IMR-90 (cell line): Measurements from ENCODE around the gene TBC1D32. TPM values are rescaled to one million over a fixed set of nuclear protein-coding genes. Genes with fewer than 3 reads are reported as not detected.

Experiments used
- ATAC-seq: fragments of 200-7000 bp; cut with Tn5 transposase; 2 replicates; pipeline ENCODE4 v1.9.1; 2020; ENCODE audit warnings: low read depth, mild to moderate bottlenecking, moderate library complexity
- BruUV-seq: library from RNA; stranded (reverse); fragments of 400-500 nt; replicated peaks from 2 replicates; lab custom pipeline; 2021; lab: Mats Ljungman, UMichigan
- CTCF ChIA-PET: fragments of 300-600 bp; formaldehyde crosslinking; extraction: SDS; loops from one replicate; lab custom pipeline; 2021; ENCODE audit warnings: antibody characterized with exemption; lab: Yijun Ruan, JAX
- POLR2A ChIA-PET: fragments of 300-600 bp; sonication (Branson Sonifier 250); formaldehyde crosslinking; loops from one replicate; lab custom pipeline; 2022; ENCODE audit warnings: antibody characterized with exemption; ENCODE audit not compliant: unreplicated experiment; lab: Charles Lee
- DNase-seq: peaks from one replicate; pipeline ENCODE4 v3.0.0; 2013
- H2AFZ ChIP-seq: replicated peaks from 2 replicates; pipeline ENCODE3; 2013; ENCODE audit warnings: low read length, mild to moderate bottlenecking; ENCODE audit not compliant: poor library complexity
- H2AK5ac ChIP-seq: 2 replicates; pipeline ENCODE4 v1.6.1; 2013; ENCODE audit warnings: low read depth, low read length, inconsistent platforms
- H2AK9ac ChIP-seq: replicated peaks from 2 replicates; pipeline ENCODE3; 2013; ENCODE audit warnings: mild to moderate bottlenecking, low read depth, low read length, moderate library complexity; ENCODE audit not compliant: poor library complexity
- H2BK120ac ChIP-seq: 2 replicates; pipeline ENCODE4 v1.6.1; 2013; ENCODE audit warnings: low read depth, low read length, inconsistent platforms
- H2BK15ac ChIP-seq: 3 replicates; pipeline ENCODE4 v1.6.1; 2013; ENCODE audit warnings: low read depth, low read length, inconsistent platforms
- H2BK20ac ChIP-seq: 2 replicates; pipeline ENCODE4 v1.6.1; 2013; ENCODE audit warnings: low read depth, mild to moderate bottlenecking, inconsistent platforms, low read length, moderate library complexity
- H2BK5ac ChIP-seq: 2 replicates; pipeline ENCODE4 v1.6.1; 2013; ENCODE audit warnings: mild to moderate bottlenecking, low read depth, low read length, inconsistent platforms; ENCODE audit not compliant: poor library complexity, severe bottlenecking
- H3K14ac ChIP-seq: replicated peaks from 2 replicates; pipeline ENCODE4 v1.6.1; 2013; ENCODE audit warnings: low read depth, low read length, inconsistent platforms
- H3K18ac ChIP-seq: 2 replicates; pipeline ENCODE4 v1.6.1; 2013; ENCODE audit warnings: low read depth, low read length, control low read depth
- H3K23ac ChIP-seq: 2 replicates; pipeline ENCODE4 v1.6.1; 2013; ENCODE audit warnings: low read depth, low read length, inconsistent platforms
- H3K27ac ChIP-seq: 2 replicates; pipeline ENCODE4 v1.5.1; 2013; ENCODE audit warnings: mild to moderate bottlenecking, control low read depth, low read length; ENCODE audit not compliant: insufficient read depth
- H3K27me3 ChIP-seq: 2 replicates; pipeline ENCODE4 v1.6.1; 2013; ENCODE audit warnings: low read length; ENCODE audit not compliant: control insufficient read depth, insufficient read depth
- H3K36me3 ChIP-seq: 2 replicates; pipeline ENCODE4 v1.6.1; 2013; ENCODE audit warnings: low read length, mixed read lengths; ENCODE audit not compliant: control insufficient read depth, insufficient read depth
- H3K4ac ChIP-seq: 2 replicates; pipeline ENCODE4 v1.6.1; 2013; ENCODE audit warnings: low read depth, low read length, inconsistent platforms
- H3K4me1 ChIP-seq: 2 replicates; pipeline ENCODE4 v1.6.1; 2013; ENCODE audit warnings: low read length, mixed read lengths; ENCODE audit not compliant: control insufficient read depth, insufficient read depth
- H3K4me2 ChIP-seq: 2 replicates; pipeline ENCODE4 v1.6.1; 2013; ENCODE audit warnings: low read depth, mild to moderate bottlenecking, control low read depth, low read length, moderate library complexity
- H3K4me3 ChIP-seq: 2 replicates; pipeline ENCODE4 v1.5.1; 2013; ENCODE audit warnings: low read depth, mild to moderate bottlenecking, control low read depth, low read length, moderate library complexity; ENCODE audit not compliant: insufficient read depth
- H3K56ac ChIP-seq: 2 replicates; pipeline ENCODE4 v1.6.1; 2013; ENCODE audit warnings: low read length, inconsistent platforms; ENCODE audit not compliant: insufficient read depth; ENCODE audit errors: extremely low read depth
- H3K79me1 ChIP-seq, 2 experiments: 2 replicates each; pipeline ENCODE4 v1.6.1; 2013; ENCODE audit warnings: low read length in 2 of 2, inconsistent platforms in 1 of 2, low read depth in 1 of 2
- H3K9ac ChIP-seq: 2 replicates; pipeline ENCODE4 v1.6.1; 2013; ENCODE audit warnings: low read depth, low read length, control low read depth
- H3K9me1 ChIP-seq: 2 replicates; pipeline ENCODE4 v1.6.1; 2013; ENCODE audit warnings: low read length, inconsistent platforms; ENCODE audit not compliant: insufficient read depth
- H3K9me3 ChIP-seq: 2 replicates; pipeline ENCODE4 v1.6.1; 2013; ENCODE audit warnings: low read length; ENCODE audit not compliant: control insufficient read depth, insufficient read depth
- H4K20me1 ChIP-seq: 2 replicates; pipeline ENCODE4 v1.6.1; 2013; ENCODE audit warnings: low read length, inconsistent platforms; ENCODE audit not compliant: insufficient read depth
- H4K5ac ChIP-seq: 2 replicates; pipeline ENCODE4 v1.6.1; 2013; ENCODE audit warnings: mild to moderate bottlenecking, low read depth, low read length, control low read depth
- H4K8ac ChIP-seq, 2 experiments: 2 replicates each; pipeline ENCODE4 v1.6.1; 2013; ENCODE audit warnings: low read depth in 2 of 2, low read length in 2 of 2, control low read depth in 1 of 2, inconsistent platforms in 1 of 2
- H4K91ac ChIP-seq: 2 replicates; pipeline ENCODE4 v1.6.1; 2013; ENCODE audit warnings: low read depth, low read length, inconsistent platforms; ENCODE audit not compliant: insufficient read depth
- CTCF ChIP-seq: conservative IDR thresholded peaks from 2 replicates; pipeline ENCODE4 v1.5.1; 2012; ENCODE audit warnings: mild to moderate bottlenecking, low read depth, low read length, improper control_type of control experiment
- FOS ChIP-seq: fragments of 150-350 bp; IDR thresholded peaks from 2 replicates; pipeline ENCODE4 v1.6.1; 2016; ENCODE audit warnings: low read depth, low read length
- NFE2L2 ChIP-seq: fragments of 150-350 bp; IDR thresholded peaks from 2 replicates; pipeline ENCODE4 v1.6.1; 2016; ENCODE audit warnings: low read depth, mild to moderate bottlenecking, low read length
- POLR2A ChIP-seq: IDR thresholded peaks from 2 replicates; pipeline ENCODE4 v1.6.1; 2012; ENCODE audit warnings: mild to moderate bottlenecking, low read depth, low read length
- RAD21 ChIP-seq: IDR thresholded peaks from 2 replicates; pipeline ENCODE4 v1.6.1; 2012; ENCODE audit warnings: low read length, improper control_type of control experiment
- RCOR1 ChIP-seq: IDR thresholded peaks from 2 replicates; pipeline ENCODE4 v1.6.1; 2012; ENCODE audit warnings: mild to moderate bottlenecking, low read length, improper control_type of control experiment; ENCODE audit not compliant: insufficient replicate concordance
- RFX5 ChIP-seq: IDR thresholded peaks from 2 replicates; pipeline ENCODE4 v1.8.0; 2012; ENCODE audit warnings: low read depth, mild to moderate bottlenecking, low read length, moderate library complexity
- SMC3 ChIP-seq: fragments of 150-350 bp; IDR thresholded peaks from 2 replicates; pipeline ENCODE4 v1.6.1; 2016; ENCODE audit warnings: low read depth, mild to moderate bottlenecking, antibody characterized with exemption, low read length, moderate library complexity
- WGBS, 2 experiments: methylation state at CpG; one replicate each; pipeline versions ENCODE4 v1.1.5 to v1.1.7; 2013; ENCODE audit warnings: missing lambda C conversion rate in 2 of 2; ENCODE audit not compliant: insufficient read length in 1 of 2; ENCODE audit errors: extremely low coverage in 2 of 2; 5-methylcytosine and 5-hydroxymethylcytosine counted together
- dilution Hi-C: fragments of 300-500 bp; cut with HindIII; formaldehyde crosslinking; loops from one replicate; pipeline ENCODE4 v1.14.3; 2018; ENCODE audit warnings: low sequenced_read_pairs; ENCODE audit not compliant: unreplicated experiment
- in situ Hi-C: fragments of 300-500 bp; cut with MboI; formaldehyde crosslinking; loops from 3 replicates; pipeline ENCODE4 v1.14.3; 2019; ENCODE audit warnings: low sequenced_read_pairs, inconsistent platforms, mixed read lengths
- intact Hi-C: fragments of 100-400 bp; cut with micrococcal nuclease; formaldehyde crosslinking; loops from 2 replicates; pipeline ENCODE4 v1.10.0; 2022
- polyA plus RNA-seq, 3 experiments: library from polyadenylated mRNA; depleted of rRNA; stranded (reverse); fragments of >200 nt; gene quantifications; 2 replicates each; pipeline ENCODE4 v1.2.3, GENCODE V29; 2012; ENCODE audit warnings: low replicate concordance in 1 of 3
- total RNA-seq: library from RNA; depleted of rRNA; stranded (reverse); fragments of >200 nt; gene quantifications from 2 replicates; pipeline ENCODE4 v1.2.3, GENCODE V29; 2012

The TBC1D32 gene
- total and polyA plus RNA-seq, 2 of the 4 experiments (the other 2 are of a cell fraction) = 3.0 to 7.2 TPM

- no peak overlapping the region for H3K9ac ChIP-seq
- H3K23ac ChIP-seq = no peak overlapping the region
- H2AK9ac ChIP-seq = no peak overlapping the region
- H3K9me3 ChIP-seq = no peaks in the 10 kb centered on the region
- H3K4me2 ChIP-seq = no peak overlapping the region
- no TSS peak for BruUV-seq
- no peak overlapping the region for H4K5ac ChIP-seq
- no peak overlapping the region for H3K56ac ChIP-seq
- peak; percentile 83 for ATAC-seq
- WGBS, 2 experiments = no CpG with 5 or more reads among the region's 3 CpGs
- TF ChIP-seq POLR2A (no peak), RAD21 (peak; percentile 37), CTCF (peak; percentile 50), RCOR1 (no peak), RFX5 (no peak), SMC3 (peak; percentile 30; the same call in 1 of the 2 replicates), NFE2L2 (no peak), FOS (0 out of 2 replicates have a peak, but pooled peaks have one; percentile 20)
- ChIA-PET POLR2A (no interaction called here), CTCF (no interaction called here)
- H3K36me3 ChIP-seq = no peaks in the 10 kb centered on the region
- H2BK20ac ChIP-seq = no peak overlapping the region
- no peak overlapping the region for H3K18ac ChIP-seq
- dilution Hi-C loops (no loop called here), intact Hi-C loops (loop anchor here (1.0 to 10.0 kb wide), 2 partner anchors 167 to 1868 kb away; no protein-coding TSS in a partner anchor), in situ Hi-C loops (no loop called here)
- no peak overlapping the region for H3K27ac ChIP-seq
- no peaks in the 10 kb centered on the region for H3K27me3 ChIP-seq
- no peaks in the 10 kb centered on the region for H3K9me1 ChIP-seq
- peak; percentile 79 for DNase-seq
- no peak overlapping the region for H3K14ac ChIP-seq
- no peaks in the 10 kb centered on the region for H3K4me1 ChIP-seq
- H2AFZ ChIP-seq = no peak overlapping the region
- H4K8ac ChIP-seq = no peak overlapping the region
- no peak overlapping the region for H2BK5ac ChIP-seq
- no peak overlapping the region for H2BK15ac ChIP-seq
- H3K79me1 ChIP-seq = no peaks in the 10 kb centered on the region
- no peak overlapping the region for H2BK120ac ChIP-seq
- H2AK5ac ChIP-seq = no peak overlapping the region
- H3K4ac ChIP-seq = no peak overlapping the region
- no peak overlapping the region for H4K91ac ChIP-seq
- H4K20me1 ChIP-seq = no peaks in the 10 kb centered on the region
- no peak overlapping the region for H3K4me3 ChIP-seq
Observed at GRCh38 chr6:121222656-121223055, 111.6 kb downstream of the TBC1D32 start.
